H1 (cell line): ENCODE measurements around the gene CYP27B1.
"Not testable (repeated sequence)": the region's sequence is repeated elsewhere in the genome, so short reads cannot be mapped to it uniquely, and the experiment has no call there.

ENCODE experiments used
- BRCA1 ChIP-seq: IDR thresholded peaks from 2 replicates; pipeline ENCODE4 v1.6.1; 2012; ENCODE audit warnings: low read depth, low read length, improper control_type of control experiment
- CREB1 ChIP-seq: IDR thresholded peaks from 2 replicates; pipeline ENCODE4 v1.6.1; 2012; ENCODE audit warnings: inconsistent platforms
- EGR1 ChIP-seq: IDR thresholded peaks from 2 replicates; pipeline ENCODE4 v1.6.1; 2011; ENCODE audit warnings: low read depth, low read length, borderline replicate concordance
- EZH2 ChIP-seq: fragments of 200-600 bp; sonication (generic); IDR thresholded peaks from 2 replicates; pipeline ENCODE4 v1.7.1; 2012; ENCODE audit warnings: low read depth, mild to moderate bottlenecking, moderate library complexity, low read length, inconsistent platforms; ENCODE audit not compliant: severe bottlenecking
- HDAC6 ChIP-seq: IDR thresholded peaks from one replicate; pipeline ENCODE4 v1.7.1; 2012; ENCODE audit warnings: low read depth, mild to moderate bottlenecking, inconsistent platforms, low read length, moderate library complexity
- JUN ChIP-seq: IDR thresholded peaks from 2 replicates; pipeline ENCODE4 v1.6.1; 2011; ENCODE audit warnings: low read depth, mild to moderate bottlenecking, improper control_type of control experiment, low read length
- JUND ChIP-seq: IDR thresholded peaks from 2 replicates; pipeline ENCODE4 v1.6.1; 2011; ENCODE audit warnings: mild to moderate bottlenecking, improper control_type of control experiment, low read length
- MAFK ChIP-seq: IDR thresholded peaks from 2 replicates; pipeline ENCODE4 v1.6.1; 2012; ENCODE audit warnings: low read depth, mild to moderate bottlenecking, improper control_type of control experiment, low read length
- POLR2A ChIP-seq, 2 experiments: IDR thresholded peaks; 1 replicate in 1 of 2; 2 replicates in 1 of 2; pipeline ENCODE4 v1.6.1; 2011; ENCODE audit warnings: low read depth in 2 of 2, low read length in 2 of 2, mild to moderate bottlenecking in 2 of 2; ENCODE audit errors: control extremely low read depth in 1 of 2
- POLR2AphosphoS5 ChIP-seq: IDR thresholded peaks from 2 replicates; pipeline ENCODE4 v1.6.1; 2011; ENCODE audit warnings: low read depth, low read length
- RAD21 ChIP-seq, 2 experiments: IDR thresholded peaks in 1 of 2; conservative IDR thresholded peaks in 1 of 2; 2 replicates each; pipeline ENCODE4 v1.6.1; 2011; ENCODE audit warnings: low read depth in 2 of 2, low read length in 2 of 2, improper control_type of control experiment in 1 of 2, inconsistent platforms in 1 of 2, mild to moderate bottlenecking in 1 of 2, moderate library complexity in 1 of 2
- YY1 ChIP-seq: IDR thresholded peaks from 2 replicates; pipeline ENCODE4 v1.6.1; 2011; ENCODE audit warnings: low read depth, mild to moderate bottlenecking, low read length
- TF ChIP-seq, protein P1 (sequence below), 3 experiments: IDR thresholded peaks; 1 replicate in 2 of 3; 2 replicates in 1 of 3; pipeline versions ENCODE4 v1.5.1 to v1.6.1; 2011; ENCODE audit warnings: low read length in 3 of 3, mild to moderate bottlenecking in 3 of 3, inconsistent platforms in 2 of 3, low read depth in 1 of 3, moderate library complexity in 1 of 3; ENCODE audit not compliant: insufficient read depth in 1 of 3; ENCODE audit errors: control extremely low read depth in 1 of 3

- TF ChIP-seq, protein P1, sequence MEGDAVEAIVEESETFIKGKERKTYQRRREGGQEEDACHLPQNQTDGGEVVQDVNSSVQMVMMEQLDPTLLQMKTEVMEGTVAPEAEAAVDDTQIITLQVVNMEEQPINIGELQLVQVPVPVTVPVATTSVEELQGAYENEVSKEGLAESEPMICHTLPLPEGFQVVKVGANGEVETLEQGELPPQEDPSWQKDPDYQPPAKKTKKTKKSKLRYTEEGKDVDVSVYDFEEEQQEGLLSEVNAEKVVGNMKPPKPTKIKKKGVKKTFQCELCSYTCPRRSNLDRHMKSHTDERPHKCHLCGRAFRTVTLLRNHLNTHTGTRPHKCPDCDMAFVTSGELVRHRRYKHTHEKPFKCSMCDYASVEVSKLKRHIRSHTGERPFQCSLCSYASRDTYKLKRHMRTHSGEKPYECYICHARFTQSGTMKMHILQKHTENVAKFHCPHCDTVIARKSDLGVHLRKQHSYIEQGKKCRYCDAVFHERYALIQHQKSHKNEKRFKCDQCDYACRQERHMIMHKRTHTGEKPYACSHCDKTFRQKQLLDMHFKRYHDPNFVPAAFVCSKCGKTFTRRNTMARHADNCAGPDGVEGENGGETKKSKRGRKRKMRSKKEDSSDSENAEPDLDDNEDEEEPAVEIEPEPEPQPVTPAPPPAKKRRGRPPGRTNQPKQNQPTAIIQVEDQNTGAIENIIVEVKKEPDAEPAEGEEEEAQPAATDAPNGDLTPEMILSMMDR (IDR thresholded peaks at IDR 0.05; ENCODE audit: control extremely low read depth in 1 of 3, insufficient read depth in 1 of 3, low read depth in 1 of 3, low read length in 3 of 3): not testable (repeated sequence)
- TF ChIP-seq RAD21 (IDR thresholded peaks at IDR 0.05 in 1 of 2, conservative IDR thresholded peaks at IDR 0.05 in 1 of 2; ENCODE audit: low read depth in 2 of 2, low read length in 2 of 2); POLR2AphosphoS5; JUND; HDAC6; POLR2A (IDR thresholded peaks at IDR 0.05; ENCODE audit: control extremely low read depth in 1 of 2, low read depth in 2 of 2, low read length in 2 of 2); EZH2; CREB1; YY1; BRCA1; JUN; EGR1; MAFK: not testable (repeated sequence)
These were observed 44.9 kb downstream of the CYP27B1 start for GRCh38 chr12:57721846-57722608.
